GM21447 (cell line): ENCODE data around the gene XXYLT1.
A peak's percentile ranks its signal among the peaks of the same experiment; 100 is the strongest.

Source experiments
- ATAC-seq: cut with Tn5 transposase; IDR thresholded peaks from one replicate; pipeline ENCODE4 v1.9.1; 2021; ENCODE audit not compliant: unreplicated experiment

Gene XXYLT1

GRCh38 chr3:195267096-195267495 is 3.9 kb downstream of the XXYLT1 start:
- ATAC-seq: no peak

- ATAC-seq: no peak
Observed at GRCh38 chr3:195266428-195266827, 4.5 kb downstream of the XXYLT1 start.

GRCh38 chr3:195265363-195265976 is 5.5 kb downstream of the XXYLT1 start:
- ATAC-seq: no peak

- no peak for ATAC-seq
Observed at GRCh38 chr3:195263925-195264600, 6.9 kb downstream of the XXYLT1 start.

GRCh38 chr3:195263193-195263924 is 7.6 kb downstream of the XXYLT1 start:
- ATAC-seq: no peak

GRCh38 chr3:195261925-195262324 is 9.0 kb downstream of the XXYLT1 start:
- ATAC-seq: no peak

GRCh38 chr3:195260280-195260905 is 10.6 kb downstream of the XXYLT1 start:
- no peak for ATAC-seq

GRCh38 chr3:195259475-195260279 is 11.3 kb downstream of the XXYLT1 start:
- peak; percentile 72 for ATAC-seq

GRCh38 chr3:195259154-195259474 is 11.8 kb downstream of the XXYLT1 start:
- ATAC-seq: no peak

GRCh38 chr3:195258449-195259153 is 12.4 kb downstream of the XXYLT1 start:
- no peak for ATAC-seq

- ATAC-seq: no peak
Observed at GRCh38 chr3:195257454-195258448, 13.2 kb downstream of the XXYLT1 start.

- ATAC-seq: no peak
Observed at GRCh38 chr3:195256639-195257453, 14.1 kb downstream of the XXYLT1 start.

GRCh38 chr3:195255571-195256501 is 15.1 kb downstream of the XXYLT1 start:
- ATAC-seq: no peak

- no peak for ATAC-seq
Observed at GRCh38 chr3:195255176-195255500, 15.8 kb downstream of the XXYLT1 start.

- no peak for ATAC-seq
Observed at GRCh38 chr3:195254454-195255175, 16.3 kb downstream of the XXYLT1 start.

GRCh38 chr3:195253923-195254432 is 17.0 kb downstream of the XXYLT1 start:
- ATAC-seq: no peak
